MM.1S (cell line): Measurements from ENCODE around the gene MFGE8.

ENCODE experiments used
- DNase-seq: peaks from one replicate; pipeline ENCODE4 v3.0.0-alpha.2; 2015
- H2AFZ ChIP-seq: fragments of 300-600 bp; sonication (generic); 2 replicates; pipeline ENCODE4 v1.6.0; 2016; ENCODE audit warnings: antibody characterized with exemption, low read length
- H3F3A ChIP-seq: fragments of 300-600 bp; sonication (generic); 2 replicates; pipeline ENCODE4 v1.6.1; 2016; ENCODE audit warnings: mild to moderate bottlenecking, antibody characterized with exemption, low read length, moderate library complexity, mixed read lengths; ENCODE audit not compliant: insufficient read depth
- H3K27ac ChIP-seq: fragments of 300-600 bp; sonication (generic); 2 replicates; pipeline ENCODE4 v1.5.1; 2016; ENCODE audit warnings: mild to moderate bottlenecking, low read length
- H3K27me3 ChIP-seq: fragments of 300-600 bp; sonication (generic); replicated peaks from 2 replicates; pipeline ENCODE4 v1.6.0; 2016; ENCODE audit warnings: low read length; ENCODE audit not compliant: insufficient read depth
- H3K36me3 ChIP-seq: fragments of 300-600 bp; sonication (generic); replicated peaks from 2 replicates; pipeline ENCODE4 v1.6.1; 2016; ENCODE audit warnings: mild to moderate bottlenecking, low read length, mixed read lengths; ENCODE audit not compliant: insufficient read depth
- H3K4me1 ChIP-seq: fragments of 300-600 bp; sonication (generic); 2 replicates; pipeline ENCODE4 v1.6.1; 2016; ENCODE audit warnings: low read length, mixed read lengths
- H3K4me2 ChIP-seq: fragments of 300-600 bp; sonication (generic); 2 replicates; pipeline ENCODE4 v1.6.0; 2016; ENCODE audit warnings: low read depth, low read length
- H3K4me3 ChIP-seq: fragments of 300-600 bp; sonication (generic); 2 replicates; pipeline ENCODE4 v1.5.1; 2016; ENCODE audit warnings: low read length, mixed read lengths
- H3K79me2 ChIP-seq: fragments of 300-600 bp; sonication (generic); 2 replicates; pipeline ENCODE4 v1.6.1; 2016; ENCODE audit warnings: mixed run types, low read length, mixed read lengths
- H3K9ac ChIP-seq: fragments of 300-600 bp; sonication (generic); 2 replicates; pipeline ENCODE4 v1.6.1; 2016; ENCODE audit warnings: low read length, mixed read lengths
- H3K9me2 ChIP-seq: fragments of 300-600 bp; sonication (generic); replicated peaks from 2 replicates; pipeline ENCODE4 v1.6.1; 2016; ENCODE audit warnings: mild to moderate bottlenecking, low read length, mixed read lengths; ENCODE audit not compliant: insufficient read depth
- H3K9me3 ChIP-seq: fragments of 300-600 bp; sonication (generic); replicated peaks from 2 replicates; pipeline ENCODE4 v1.6.1; 2016; ENCODE audit warnings: mild to moderate bottlenecking, low read length, mixed read lengths; ENCODE audit not compliant: insufficient read depth
- H4K20me1 ChIP-seq: fragments of 300-600 bp; sonication (generic); 2 replicates; pipeline ENCODE4 v1.6.1; 2016; ENCODE audit warnings: mild to moderate bottlenecking, low read length, moderate library complexity, mixed read lengths; ENCODE audit not compliant: insufficient read depth
- CTCF ChIP-seq: fragments of 300-600 bp; sonication (generic); IDR thresholded peaks from 2 replicates; pipeline ENCODE4 v1.5.1; 2016; ENCODE audit warnings: antibody characterized with exemption, low read length, mixed read lengths
- EZH2 ChIP-seq: fragments of 300-600 bp; sonication (generic); optimal IDR thresholded peaks from 2 replicates; pipeline ENCODE3; 2017; ENCODE audit warnings: low read depth, mild to moderate bottlenecking, antibody characterized with exemption, low read length, mixed read lengths
- EZH2phosphoT487 ChIP-seq: fragments of 300-600 bp; sonication (generic); IDR thresholded peaks from 2 replicates; pipeline ENCODE4 v1.6.1; 2018; ENCODE audit warnings: antibody characterized with exemption, low read length

The MFGE8 gene

DNA sequence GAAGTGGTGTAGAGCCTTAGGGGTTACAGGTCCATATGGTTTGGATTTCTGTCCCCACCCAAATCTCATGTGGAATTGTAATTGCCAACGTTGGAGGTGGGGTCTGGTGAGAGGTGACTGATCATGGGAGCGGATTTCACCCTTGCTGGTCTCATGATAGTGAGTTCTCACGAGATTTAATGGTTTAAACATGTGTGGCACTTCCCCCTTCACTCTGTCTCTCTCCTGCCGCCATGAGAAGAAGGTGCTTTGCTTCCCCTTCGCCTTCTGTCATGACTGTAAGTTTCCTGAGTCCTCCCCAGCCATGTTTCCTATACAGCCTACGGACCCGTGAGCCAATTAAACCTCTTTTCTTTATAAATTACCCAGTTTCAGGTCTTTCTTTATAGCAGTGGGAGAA is 43.1 kb upstream of the MFGE8 start:
- no peaks in the 10 kb centered on the region for H3K36me3 ChIP-seq
- no peak overlapping the region for H3K9ac ChIP-seq
- no peaks in the 10 kb centered on the region for H3K79me2 ChIP-seq
- H3K27me3 ChIP-seq: no peaks in the 10 kb centered on the region
- no peak overlapping the region for H2AFZ ChIP-seq
- DNase-seq: no peak
- H3K4me1 ChIP-seq: no peaks in the 10 kb centered on the region
- no peaks in the 10 kb centered on the region for H3K9me2 ChIP-seq
- no peak overlapping the region for H3K4me2 ChIP-seq
- H3K4me3 ChIP-seq: no peak overlapping the region
- no peak overlapping the region for H3K27ac ChIP-seq
- no peaks in the 10 kb centered on the region for H3F3A ChIP-seq
- TF ChIP-seq EZH2phosphoT487 (no peak), CTCF (no peak), EZH2 (no peak)
- H3K9me3 ChIP-seq: no peaks in the 10 kb centered on the region
- no peaks in the 10 kb centered on the region for H4K20me1 ChIP-seq

DNA sequence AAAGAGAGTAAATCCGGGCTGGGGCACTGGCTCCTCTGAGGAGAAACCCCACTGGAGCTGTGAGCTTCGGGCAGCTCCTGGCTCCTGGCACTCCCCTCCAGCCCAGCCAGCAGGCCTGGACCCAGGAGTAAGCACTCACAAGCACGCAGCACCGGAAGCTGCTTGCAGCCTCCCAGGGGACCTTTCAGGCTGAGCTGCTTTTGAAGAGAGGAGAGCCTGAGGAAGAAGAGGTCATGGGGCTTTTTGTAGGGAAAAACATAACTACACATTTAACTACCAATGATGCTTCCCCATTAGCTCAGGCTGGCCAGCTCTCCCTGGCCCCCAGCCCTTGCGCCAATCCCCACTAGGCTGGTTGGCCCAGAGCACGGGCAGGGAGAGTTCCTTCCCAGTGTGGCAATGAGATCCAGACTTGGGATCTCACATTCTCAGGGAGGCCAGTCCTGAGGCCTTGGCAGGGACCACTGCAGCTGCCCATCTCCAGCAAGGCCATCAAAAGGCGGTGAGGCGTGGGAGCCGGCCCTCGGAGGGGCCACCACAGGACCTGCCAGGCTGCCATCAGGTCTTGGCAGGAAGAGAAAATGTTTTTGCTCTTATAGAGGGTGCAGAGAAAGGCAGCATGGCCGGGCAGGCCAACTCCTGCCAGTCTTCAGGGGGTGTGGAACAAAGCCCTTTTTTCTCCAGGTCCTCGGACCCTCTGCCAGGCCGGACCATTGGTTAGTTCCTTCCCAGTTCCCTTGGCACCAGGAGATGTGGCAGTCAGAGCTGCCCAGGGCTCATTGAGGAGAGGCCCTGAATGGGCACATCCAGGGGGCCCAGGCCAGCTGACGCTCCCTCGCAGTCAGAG is 41.5 kb upstream of the MFGE8 start:
- Histone ChIP-seq H3K79me2 (no peaks in the 10 kb centered on the region), H3K27me3 (no peaks in the 10 kb centered on the region), H3K27ac (no peak overlapping the region), H3K4me1 (peaks cover 12% of the 10 kb centered on the region), H2AFZ (no peak overlapping the region), H3K9me2 (no peaks in the 10 kb centered on the region), H3K9me3 (no peaks in the 10 kb centered on the region), H3K4me3 (no peak overlapping the region), H4K20me1 (no peaks in the 10 kb centered on the region), H3K4me2 (no peak overlapping the region), H3K9ac (no peak overlapping the region), H3K36me3 (no peaks in the 10 kb centered on the region), H3F3A (peaks cover 13% of the 10 kb centered on the region)
- TF ChIP-seq EZH2 (no peak), EZH2phosphoT487 (no peak), CTCF (no peak)
- no peak for DNase-seq

DNA sequence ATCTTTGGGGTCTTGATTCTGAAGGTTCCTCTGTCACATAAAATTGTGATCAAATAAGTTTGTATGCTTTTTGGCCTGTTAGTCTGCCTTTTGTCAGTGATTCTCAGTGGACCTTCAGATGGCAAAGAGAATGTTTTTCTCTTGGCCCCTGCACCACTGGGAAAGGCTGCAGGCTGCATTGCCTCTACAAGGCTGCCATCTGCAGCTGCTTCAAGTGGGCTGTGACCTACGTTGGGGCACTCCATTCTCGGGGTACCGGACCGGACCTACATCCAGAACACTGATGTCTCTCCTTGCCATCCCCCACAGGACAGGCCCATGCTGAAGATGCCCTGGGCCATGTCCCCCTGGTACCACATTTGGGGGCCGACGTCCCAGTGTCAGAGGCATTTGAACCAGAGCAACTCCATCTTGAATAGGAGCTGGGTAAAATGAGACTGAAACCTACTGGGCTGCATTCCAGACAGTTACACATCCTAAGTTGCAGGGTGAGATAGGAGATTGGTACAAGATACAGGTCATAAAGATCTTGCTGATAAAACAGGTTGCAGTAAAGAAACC is 37.5 kb upstream of the MFGE8 start:
- Histone ChIP-seq H3K27ac (peak overlapping the region; percentile 65; the same call in 1 of the 2 replicates), H3K4me2 (peak overlapping the region; percentile 31; the same call in 1 of the 2 replicates), H2AFZ (peak overlapping the region; percentile 21; the same call in 1 of the 2 replicates), H3K9me2 (no peaks in the 10 kb centered on the region), H3K4me3 (no peak overlapping the region), H3F3A (peaks cover 18% of the 10 kb centered on the region), H3K9ac (no peak overlapping the region), H3K9me3 (no peaks in the 10 kb centered on the region), H4K20me1 (no peaks in the 10 kb centered on the region), H3K4me1 (peaks cover 20% of the 10 kb centered on the region), H3K36me3 (no peaks in the 10 kb centered on the region), H3K79me2 (no peaks in the 10 kb centered on the region), H3K27me3 (no peaks in the 10 kb centered on the region)
- no peak for DNase-seq
- TF ChIP-seq CTCF (no peak), EZH2 (no peak), EZH2phosphoT487 (no peak)
